Neural progenitor cell (in vitro differentiated cells): Measurements from ENCODE around the gene USP49.

ENCODE experiments used
- EZH2 ChIP-seq: fragments of 200-600 bp; sonication (generic); IDR thresholded peaks from 2 replicates; pipeline ENCODE4 v1.6.1; 2017; ENCODE audit warnings: antibody characterized with exemption, mild to moderate bottlenecking, moderate library complexity
- EZH2phosphoT487 ChIP-seq: fragments of 200-600 bp; sonication (generic); IDR thresholded peaks from 2 replicates; pipeline ENCODE4 v1.6.1; 2017; ENCODE audit warnings: antibody characterized with exemption
- TF ChIP-seq, protein P1 (sequence below): fragments of 200-600 bp; sonication (generic); IDR thresholded peaks from 2 replicates; pipeline ENCODE4 v1.5.1; 2017; ENCODE audit warnings: antibody characterized with exemption, mild to moderate bottlenecking

DNA sequence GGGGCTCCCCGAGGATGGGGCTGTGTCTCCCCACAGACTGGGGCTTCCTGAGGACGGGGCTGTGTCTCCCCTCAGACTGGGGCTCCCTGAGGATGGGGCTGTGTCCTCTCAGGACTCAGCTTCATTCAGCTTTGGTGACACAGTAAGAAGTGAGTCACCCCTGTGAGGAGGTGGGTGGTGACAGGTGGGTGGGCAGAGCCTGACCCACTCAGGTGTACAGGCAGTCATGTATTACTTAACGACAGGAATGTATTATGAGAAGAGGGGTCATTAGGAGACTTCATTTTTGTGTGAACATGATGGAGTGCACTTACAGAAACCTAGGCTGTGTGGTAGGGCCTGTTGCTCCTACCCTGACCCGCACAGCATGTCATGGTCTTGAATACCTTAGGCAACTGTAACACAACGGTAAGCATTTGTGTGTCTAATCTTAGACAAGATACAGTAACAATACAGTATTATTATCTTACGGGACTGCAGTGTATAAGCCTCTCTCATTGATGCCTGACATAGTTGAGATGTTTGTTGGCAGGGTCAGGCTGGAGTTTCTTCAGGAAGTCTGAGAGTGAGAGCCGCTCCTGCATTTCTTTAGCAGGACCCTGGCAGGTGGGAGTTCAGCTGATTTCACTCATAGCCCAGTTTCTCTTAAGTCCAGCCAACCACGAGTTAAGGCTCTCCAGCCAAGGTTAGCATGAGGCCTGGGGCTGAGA lies 137.1 kb downstream of the USP49 start:
- TF ChIP-seq EZH2 = no peak
- TF ChIP-seq, protein P1, sequence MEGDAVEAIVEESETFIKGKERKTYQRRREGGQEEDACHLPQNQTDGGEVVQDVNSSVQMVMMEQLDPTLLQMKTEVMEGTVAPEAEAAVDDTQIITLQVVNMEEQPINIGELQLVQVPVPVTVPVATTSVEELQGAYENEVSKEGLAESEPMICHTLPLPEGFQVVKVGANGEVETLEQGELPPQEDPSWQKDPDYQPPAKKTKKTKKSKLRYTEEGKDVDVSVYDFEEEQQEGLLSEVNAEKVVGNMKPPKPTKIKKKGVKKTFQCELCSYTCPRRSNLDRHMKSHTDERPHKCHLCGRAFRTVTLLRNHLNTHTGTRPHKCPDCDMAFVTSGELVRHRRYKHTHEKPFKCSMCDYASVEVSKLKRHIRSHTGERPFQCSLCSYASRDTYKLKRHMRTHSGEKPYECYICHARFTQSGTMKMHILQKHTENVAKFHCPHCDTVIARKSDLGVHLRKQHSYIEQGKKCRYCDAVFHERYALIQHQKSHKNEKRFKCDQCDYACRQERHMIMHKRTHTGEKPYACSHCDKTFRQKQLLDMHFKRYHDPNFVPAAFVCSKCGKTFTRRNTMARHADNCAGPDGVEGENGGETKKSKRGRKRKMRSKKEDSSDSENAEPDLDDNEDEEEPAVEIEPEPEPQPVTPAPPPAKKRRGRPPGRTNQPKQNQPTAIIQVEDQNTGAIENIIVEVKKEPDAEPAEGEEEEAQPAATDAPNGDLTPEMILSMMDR = no peak
- no peak for TF ChIP-seq EZH2phosphoT487
